BE2C (cell line): Measurements from ENCODE around the gene OTUD7B.

Experiments
- DNase-seq: peaks from one replicate; pipeline ENCODE4 v3.0.0-alpha.2; 2020
- H3K27me3 ChIP-seq: fragments of 250-450 bp; sonication (Bioruptor Pico); 2 replicates; pipeline ENCODE4 v1.5.1; 2020; ENCODE audit warnings: mild to moderate bottlenecking
- H3K36me3 ChIP-seq: fragments of 250-450 bp; sonication (Bioruptor Pico); 2 replicates; pipeline ENCODE4 v1.5.1; 2020; ENCODE audit warnings: mild to moderate bottlenecking
- H3K4me1 ChIP-seq: fragments of 250-450 bp; sonication (Bioruptor Pico); 2 replicates; pipeline ENCODE4 v1.5.1; 2020
- H3K4me3 ChIP-seq: 2 replicates; pipeline ENCODE4 v1.5.1; 2011; ENCODE audit warnings: low read depth, low read length
- H3K9me3 ChIP-seq: fragments of 250-450 bp; sonication (Bioruptor Pico); 2 replicates; pipeline ENCODE4 v1.5.1; 2020
- CTCF ChIP-seq: IDR thresholded peaks from 2 replicates; pipeline ENCODE4 v1.5.1; 2012; ENCODE audit warnings: mild to moderate bottlenecking, low read depth, low read length

OTUD7B gene

GRCh38 chr1:149931212-149931790 lies 79.2 kb downstream of the OTUD7B start:
- TF ChIP-seq CTCF: no peak
- H3K4me1 ChIP-seq: peaks cover 3% of the 10 kb centered on the region; the same call in 1 of the 2 replicates
- H3K27me3 ChIP-seq: no peaks in the 10 kb centered on the region
- no peaks in the 10 kb centered on the region for H3K9me3 ChIP-seq
- H3K36me3 ChIP-seq: peaks cover 5% of the 10 kb centered on the region
- DNase-seq: no peak
- H3K4me3 ChIP-seq: no peak overlapping the region

GRCh38 chr1:149929856-149930255 lies 80.7 kb downstream of the OTUD7B start:
- Histone ChIP-seq H3K36me3 (peaks cover 19% of the 10 kb centered on the region), H3K4me3 (no peak overlapping the region), H3K27me3 (no peaks in the 10 kb centered on the region), H3K4me1 (peaks cover 3% of the 10 kb centered on the region; the same call in 1 of the 2 replicates), H3K9me3 (no peaks in the 10 kb centered on the region)
- no peak for DNase-seq
- no peak for TF ChIP-seq CTCF

GRCh38 chr1:149928401-149928724 lies 82.2 kb downstream of the OTUD7B start:
- H3K4me3 ChIP-seq: peak overlapping the region; percentile 99
- peaks cover 34% of the 10 kb centered on the region for H3K36me3 ChIP-seq
- no peak for DNase-seq
- TF ChIP-seq CTCF: no peak
- peaks cover 3% of the 10 kb centered on the region; the same call in 1 of the 2 replicates for H3K4me1 ChIP-seq
- H3K27me3 ChIP-seq: no peaks in the 10 kb centered on the region
- no peaks in the 10 kb centered on the region for H3K9me3 ChIP-seq

- Histone ChIP-seq H3K4me1 (peaks cover 3% of the 10 kb centered on the region; the same call in 1 of the 2 replicates), H3K36me3 (peaks cover 40% of the 10 kb centered on the region), H3K4me3 (peak within 1 kb of the TSS; percentile 99), H3K9me3 (no peaks in the 10 kb centered on the region), H3K27me3 (no peaks in the 10 kb centered on the region)
- no peak for TF ChIP-seq CTCF
- peak; percentile 95 for DNase-seq
These were observed 82.7 kb downstream of the OTUD7B start, which contains the start of gene SF3B4 for GRCh38 chr1:149927563-149928400. SF3B4 (minus strand) TSS chr1:149927803; CDS start chr1:149927759, 44 bp downstream.

GRCh38 chr1:149927056-149927562 lies 83.4 kb downstream of the OTUD7B start:
- no peak for DNase-seq
- no peaks in the 10 kb centered on the region for H3K27me3 ChIP-seq
- H3K4me1 ChIP-seq: peaks cover 3% of the 10 kb centered on the region; the same call in 1 of the 2 replicates
- peak overlapping the region; percentile 99 for H3K4me3 ChIP-seq
- H3K9me3 ChIP-seq: no peaks in the 10 kb centered on the region
- peaks cover 44% of the 10 kb centered on the region for H3K36me3 ChIP-seq
- no peak for TF ChIP-seq CTCF
